ENCODE data around the gene CPT1B.

CPT1B gene

DNA sequence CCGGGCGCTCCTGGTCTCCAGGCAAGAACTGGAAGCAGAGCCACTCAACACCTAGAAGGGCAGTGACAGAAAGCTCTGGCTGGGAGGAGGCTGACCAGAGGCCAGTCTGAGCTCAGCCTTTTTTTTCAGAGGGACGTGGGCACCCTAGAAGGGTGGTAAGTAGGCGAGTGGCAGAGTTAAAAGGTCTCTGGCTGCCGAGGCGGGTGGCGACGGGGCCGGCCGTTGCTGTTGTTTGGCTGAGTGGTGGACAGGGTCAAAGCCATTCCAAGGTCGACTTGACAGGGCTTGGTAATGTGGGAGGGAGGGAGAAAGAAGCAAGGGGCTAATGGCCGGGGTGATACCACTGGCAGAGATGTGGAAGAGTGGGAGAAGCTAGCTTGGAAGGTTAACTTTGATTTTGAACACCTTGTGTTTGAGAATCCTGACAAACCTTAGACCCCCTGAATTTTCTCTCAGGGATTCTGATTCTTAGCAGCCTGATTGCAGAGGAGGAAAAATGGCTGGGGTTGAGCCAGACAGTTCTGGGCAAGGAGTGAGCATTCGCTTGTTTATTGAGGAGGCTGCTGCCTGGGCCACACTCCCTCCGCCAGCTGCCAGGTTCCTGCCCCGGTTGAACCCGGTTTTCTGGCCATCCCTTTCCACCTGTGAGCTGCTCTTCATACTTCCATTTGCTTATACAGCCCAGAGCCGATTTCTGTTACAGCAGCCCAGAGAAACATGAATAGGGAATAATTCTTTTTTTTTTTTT, 14.6 kb downstream of the CPT1B start:
- TF ChIP-seq, protein P1, sequence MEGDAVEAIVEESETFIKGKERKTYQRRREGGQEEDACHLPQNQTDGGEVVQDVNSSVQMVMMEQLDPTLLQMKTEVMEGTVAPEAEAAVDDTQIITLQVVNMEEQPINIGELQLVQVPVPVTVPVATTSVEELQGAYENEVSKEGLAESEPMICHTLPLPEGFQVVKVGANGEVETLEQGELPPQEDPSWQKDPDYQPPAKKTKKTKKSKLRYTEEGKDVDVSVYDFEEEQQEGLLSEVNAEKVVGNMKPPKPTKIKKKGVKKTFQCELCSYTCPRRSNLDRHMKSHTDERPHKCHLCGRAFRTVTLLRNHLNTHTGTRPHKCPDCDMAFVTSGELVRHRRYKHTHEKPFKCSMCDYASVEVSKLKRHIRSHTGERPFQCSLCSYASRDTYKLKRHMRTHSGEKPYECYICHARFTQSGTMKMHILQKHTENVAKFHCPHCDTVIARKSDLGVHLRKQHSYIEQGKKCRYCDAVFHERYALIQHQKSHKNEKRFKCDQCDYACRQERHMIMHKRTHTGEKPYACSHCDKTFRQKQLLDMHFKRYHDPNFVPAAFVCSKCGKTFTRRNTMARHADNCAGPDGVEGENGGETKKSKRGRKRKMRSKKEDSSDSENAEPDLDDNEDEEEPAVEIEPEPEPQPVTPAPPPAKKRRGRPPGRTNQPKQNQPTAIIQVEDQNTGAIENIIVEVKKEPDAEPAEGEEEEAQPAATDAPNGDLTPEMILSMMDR (IDR thresholded peaks at IDR 0.05; ENCODE audit: low read depth, low read length) = no peak
- DNase-seq (ENCODE audit: extremely low read depth, low read depth) = no peak

DNA sequence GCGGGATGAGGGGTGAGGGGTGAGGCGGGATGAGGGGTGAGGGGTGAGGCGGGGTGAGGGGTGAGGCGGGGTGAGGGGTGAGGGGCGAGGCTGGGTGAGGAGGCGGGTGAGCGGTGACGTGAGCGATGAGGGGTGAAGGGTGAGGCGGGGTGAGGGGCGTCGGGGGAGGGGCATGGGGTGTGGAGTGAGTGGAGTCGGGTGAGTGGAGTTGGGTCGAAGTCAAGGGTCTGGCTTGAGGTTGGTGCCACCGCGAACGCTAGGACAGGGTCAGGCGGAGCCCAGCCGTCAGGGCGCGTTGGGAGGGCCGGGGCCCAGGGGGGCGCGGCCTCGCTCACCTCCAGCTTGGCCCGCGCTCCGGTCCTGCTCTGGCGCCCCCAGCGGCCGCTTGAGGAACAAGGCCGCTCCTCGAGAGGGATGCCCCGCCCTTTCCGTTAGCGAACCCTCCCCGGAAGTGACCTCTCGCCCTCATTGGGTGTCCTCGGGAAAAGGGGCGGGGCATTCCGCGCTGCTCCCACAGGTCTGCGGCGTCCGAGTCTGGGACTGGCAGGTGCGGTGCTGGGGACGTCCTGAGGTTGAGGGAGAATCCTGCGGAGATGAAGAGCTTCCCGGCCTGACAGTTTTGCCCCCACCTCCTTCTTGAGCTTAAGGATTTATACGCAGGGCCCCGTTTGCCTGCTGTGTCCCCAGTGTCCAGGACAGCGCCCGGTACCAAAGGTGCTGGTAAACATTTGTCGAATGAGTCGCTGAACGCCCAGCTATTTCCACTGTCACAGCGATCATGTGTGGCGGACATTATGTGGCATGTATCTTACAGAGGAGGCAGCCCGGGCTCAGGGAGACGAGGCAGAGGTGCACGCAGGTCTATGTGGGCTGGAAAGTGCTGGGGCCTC, 15.5 kb downstream of the CPT1B start, which contains the start of gene SYCE3:
SYCE3 (minus strand) TSS at position 397 of the 890 bp plus-strand sequence. CDS start 6,514 bp downstream, outside the sequence.
- peak; percentile 61 for DNase-seq (ENCODE audit: extremely low read depth, low read depth)
- TF ChIP-seq, protein P1 (IDR thresholded peaks at IDR 0.05; ENCODE audit: low read depth, low read length) = peak; percentile 71

DNA sequence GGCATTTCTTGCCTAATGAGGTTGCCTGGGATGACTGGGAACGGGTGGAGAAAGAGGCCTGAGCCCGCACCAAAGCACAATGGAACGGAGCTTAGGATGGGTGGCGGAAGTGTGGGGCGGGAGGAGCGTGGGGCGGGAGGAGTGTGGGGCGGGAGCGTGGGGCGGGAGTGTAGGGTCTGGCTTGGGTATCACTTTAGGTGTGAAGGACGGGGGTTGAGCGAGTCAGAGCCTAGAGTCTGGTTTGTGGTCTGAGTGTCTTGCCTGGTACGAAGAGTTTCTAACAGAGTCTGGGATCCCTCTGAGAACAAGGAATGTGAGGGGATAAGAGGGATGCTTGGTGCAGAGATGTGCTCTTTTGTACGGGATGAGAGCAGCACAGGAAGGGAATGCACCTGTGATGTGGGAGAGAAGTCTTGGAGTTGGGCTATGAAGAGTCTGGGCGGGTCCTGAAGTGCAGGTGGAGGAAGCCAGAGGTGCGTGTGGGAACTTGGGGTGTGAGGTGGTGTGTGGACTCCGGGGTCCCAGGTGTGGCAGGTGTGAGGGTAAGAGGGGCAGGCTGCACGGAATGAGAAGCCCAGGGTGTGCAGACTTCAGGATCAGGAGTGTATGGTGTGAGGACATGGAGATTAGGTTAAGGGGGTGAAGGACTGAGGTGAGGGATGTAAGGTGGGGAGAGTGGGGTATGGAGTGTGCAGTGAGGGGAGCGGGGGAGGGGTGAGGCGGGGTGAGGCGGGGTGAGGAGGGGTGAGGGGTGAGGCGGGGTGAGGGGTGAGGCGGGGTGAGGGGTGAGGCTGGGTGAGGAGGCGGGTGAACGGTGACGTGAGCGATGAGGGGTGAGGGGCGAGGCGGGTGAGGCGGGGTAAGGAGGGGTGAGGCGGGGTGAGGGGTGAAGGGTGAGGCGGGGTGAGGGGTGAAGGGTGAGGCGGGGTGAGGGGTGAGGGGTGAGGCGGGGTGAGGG, 16.5 kb downstream of the CPT1B start:
- no peak for DNase-seq (ENCODE audit: extremely low read depth, low read depth)
- TF ChIP-seq, protein P1 (IDR thresholded peaks at IDR 0.05; ENCODE audit: low read depth, low read length) = no peak

DNA sequence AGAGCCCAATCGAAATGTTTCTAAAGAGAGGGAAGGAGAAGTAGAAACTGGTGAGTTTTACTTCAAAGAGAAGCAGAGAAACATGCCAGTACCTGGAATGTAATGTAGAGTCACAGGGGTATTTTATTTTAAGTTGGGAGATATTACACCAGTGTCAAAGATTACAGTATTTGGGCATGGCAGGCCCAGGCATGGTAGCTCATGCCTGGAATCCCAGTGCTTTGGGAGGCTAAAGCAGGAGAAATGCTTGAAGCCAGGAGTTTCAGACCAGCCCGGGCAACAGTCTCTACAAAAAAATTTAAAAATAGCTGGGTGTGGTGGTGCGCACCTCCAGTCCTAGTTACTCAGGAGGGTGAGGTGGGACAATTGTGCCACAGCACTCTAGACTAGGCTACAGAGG, 18.2 kb downstream of the CPT1B start:
- TF ChIP-seq, protein P1 (IDR thresholded peaks at IDR 0.05; ENCODE audit: low read depth, low read length) = no peak
- no peak for DNase-seq (ENCODE audit: extremely low read depth, low read depth)

DNA sequence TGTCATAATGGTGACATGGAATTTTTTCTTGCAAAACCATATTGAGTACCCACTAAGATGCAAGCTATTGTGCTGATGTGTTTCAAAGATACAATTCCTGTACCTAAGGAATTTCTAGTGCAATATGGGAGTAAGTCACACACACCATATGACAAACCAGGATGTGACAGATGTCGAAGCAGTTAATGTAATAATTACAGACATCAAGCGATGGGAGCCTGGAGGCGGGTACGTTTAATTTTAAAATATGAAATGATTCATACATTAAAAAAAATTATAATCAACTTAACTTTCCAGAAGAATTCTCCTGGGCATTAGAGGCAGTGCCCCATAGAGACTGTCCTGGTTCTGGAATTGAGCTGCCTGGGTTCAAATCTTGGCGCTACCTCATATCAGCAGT, 21.5 kb downstream of the CPT1B start:
- DNase-seq (ENCODE audit: extremely low read depth, low read depth) = no peak
- TF ChIP-seq, protein P1 (IDR thresholded peaks at IDR 0.05; ENCODE audit: low read depth, low read length) = no peak

DNA sequence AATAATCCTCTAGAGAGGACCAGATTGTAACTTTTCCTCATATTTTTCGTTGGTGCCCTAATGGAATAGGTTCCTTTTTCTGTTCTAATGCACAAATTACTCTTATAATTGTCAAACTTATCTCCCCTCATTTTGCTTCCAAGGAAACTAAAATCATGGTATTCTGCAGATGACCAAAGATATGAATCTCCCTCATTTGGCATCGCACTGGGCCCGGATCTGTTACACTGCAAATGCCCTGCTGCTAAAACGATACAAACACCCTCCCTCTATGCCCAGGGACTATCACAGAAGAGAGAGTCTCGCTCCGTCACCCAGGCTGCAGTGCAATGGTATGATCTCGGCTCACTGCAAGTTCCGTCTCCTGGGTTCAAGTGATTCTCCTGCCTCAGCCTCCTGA, 24.9 kb downstream of the CPT1B start:
- TF ChIP-seq, protein P1 (IDR thresholded peaks at IDR 0.05; ENCODE audit: low read depth, low read length) = no peak
- no peak for DNase-seq (ENCODE audit: extremely low read depth, low read depth)

Data from AG09319 (cell line).